Ascending aorta (tissue), 2 donors: ENCODE results near the gene HIVEP2. TPM values are rescaled to one million over a fixed set of nuclear protein-coding genes. Genes with fewer than 3 reads are reported as not detected.

Experiments
- DNase-seq, 2 donors: peaks; one replicate each; pipeline ENCODE4 v3.0.0-alpha.2; 2019; ENCODE audit warnings: low spot score in 2 of 2
- H3K27ac ChIP-seq, 2 donors: fragments of 200-600 bp; sonication (generic); one replicate each; pipeline ENCODE4 v1.5.1; 2016 to 2017; ENCODE audit warnings: mild to moderate bottlenecking in 1 of 2
- H3K27me3 ChIP-seq: fragments of 200-600 bp; sonication (generic); one replicate; pipeline ENCODE4 v1.5.1; 2017
- H3K36me3 ChIP-seq, 2 donors: fragments of 200-600 bp; sonication (generic); one replicate each; pipeline ENCODE4 v1.5.1; 2016
- H3K4me1 ChIP-seq, 2 donors: fragments of 200-600 bp; sonication (generic); one replicate each; pipeline ENCODE4 v1.5.1; 2016 to 2017; ENCODE audit warnings: mild to moderate bottlenecking in 1 of 2
- H3K4me3 ChIP-seq, 2 donors: fragments of 200-600 bp; sonication (generic); one replicate each; pipeline ENCODE4 v1.5.1; 2016 to 2017; ENCODE audit warnings: mild to moderate bottlenecking in 1 of 2
- H3K9me3 ChIP-seq, 2 donors: fragments of 200-600 bp; sonication (generic); one replicate each; pipeline ENCODE4 v1.5.1; 2016
- intact Hi-C: fragments of 100-400 bp; cut with DNase I; formaldehyde crosslinking; loops from one replicate; pipeline ENCODE4 v1.15.1; 2023
- total RNA-seq: library from RNA; depleted of rRNA; stranded (reverse); fragments of >200 nt; gene quantifications from one replicate; pipeline ENCODE4 v1.1.0, GENCODE V29; 2016
- TF ChIP-seq, protein P1 (sequence below), 3 experiments: fragments of 200-600 bp in 2 of 3; fragments of 450-650 bp in 1 of 3; sonication (generic) in 2 of 3; IDR thresholded peaks; one replicate each; pipeline ENCODE4 v1.5.1; 2016 to 2019; ENCODE audit warnings: antibody characterized with exemption in 3 of 3, mild to moderate bottlenecking in 1 of 3, moderate library complexity in 1 of 3

The HIVEP2 gene
- total RNA-seq, 1 donor from 2014 or later, result 14.5 TPM

DNA sequence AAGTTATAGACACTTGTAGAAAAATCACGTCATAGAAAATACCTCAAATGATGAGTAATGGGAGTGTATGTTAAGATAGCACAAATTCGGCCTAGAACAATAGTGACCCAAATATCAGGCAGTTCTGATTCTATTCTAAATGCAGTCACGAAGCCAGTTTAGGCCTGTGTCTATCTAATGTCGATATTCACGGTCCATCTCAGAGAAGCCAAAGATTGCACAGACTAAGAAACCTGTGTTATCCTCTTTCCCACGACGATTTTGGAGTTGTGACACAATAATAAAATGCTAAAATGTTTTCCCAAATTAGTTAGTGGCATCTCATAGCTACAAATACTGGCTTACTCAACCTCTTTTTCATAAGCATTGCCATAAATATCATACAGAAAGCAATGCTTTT lies 4.0 kb downstream of the HIVEP2 start:
- Histone ChIP-seq H3K27ac (no peak overlapping the region), H3K27me3 (no peaks in the 10 kb centered on the region), H3K9me3 (no peaks in the 10 kb centered on the region), H3K4me3 (no peak overlapping the region), H3K4me1 (peaks cover 6 to 17% of the 10 kb centered on the region in 2 donors), H3K36me3 (no peaks in the 10 kb centered on the region)
- DNase-seq, result no peak
- TF ChIP-seq, protein P1, sequence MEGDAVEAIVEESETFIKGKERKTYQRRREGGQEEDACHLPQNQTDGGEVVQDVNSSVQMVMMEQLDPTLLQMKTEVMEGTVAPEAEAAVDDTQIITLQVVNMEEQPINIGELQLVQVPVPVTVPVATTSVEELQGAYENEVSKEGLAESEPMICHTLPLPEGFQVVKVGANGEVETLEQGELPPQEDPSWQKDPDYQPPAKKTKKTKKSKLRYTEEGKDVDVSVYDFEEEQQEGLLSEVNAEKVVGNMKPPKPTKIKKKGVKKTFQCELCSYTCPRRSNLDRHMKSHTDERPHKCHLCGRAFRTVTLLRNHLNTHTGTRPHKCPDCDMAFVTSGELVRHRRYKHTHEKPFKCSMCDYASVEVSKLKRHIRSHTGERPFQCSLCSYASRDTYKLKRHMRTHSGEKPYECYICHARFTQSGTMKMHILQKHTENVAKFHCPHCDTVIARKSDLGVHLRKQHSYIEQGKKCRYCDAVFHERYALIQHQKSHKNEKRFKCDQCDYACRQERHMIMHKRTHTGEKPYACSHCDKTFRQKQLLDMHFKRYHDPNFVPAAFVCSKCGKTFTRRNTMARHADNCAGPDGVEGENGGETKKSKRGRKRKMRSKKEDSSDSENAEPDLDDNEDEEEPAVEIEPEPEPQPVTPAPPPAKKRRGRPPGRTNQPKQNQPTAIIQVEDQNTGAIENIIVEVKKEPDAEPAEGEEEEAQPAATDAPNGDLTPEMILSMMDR (IDR thresholded peaks at IDR 0.05), result no peak
- intact Hi-C loops, result no loop called here

DNA sequence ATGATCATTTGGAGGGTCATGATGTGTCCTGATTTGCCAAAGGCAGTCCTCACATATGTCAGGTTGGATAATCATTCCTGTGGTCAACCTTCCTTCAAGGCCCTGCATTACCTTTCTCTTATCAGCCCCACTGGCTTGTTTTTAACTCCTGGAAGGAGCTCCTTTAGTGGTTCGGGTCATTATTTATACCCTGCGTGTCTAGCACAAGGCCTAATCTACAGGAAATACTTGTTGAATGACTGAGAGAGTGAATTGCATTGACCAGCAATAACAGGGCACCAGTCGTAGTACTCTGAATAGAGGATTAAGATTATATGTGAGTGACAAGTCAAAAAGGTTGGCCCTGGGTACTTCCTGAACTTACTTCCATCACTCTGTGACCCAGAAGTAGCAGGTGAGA lies 4.5 kb downstream of the HIVEP2 start:
- H3K27me3 ChIP-seq, result no peaks in the 10 kb centered on the region
- no peak for DNase-seq
- intact Hi-C loops, result no loop called here
- H3K4me1 ChIP-seq, result peaks cover 6 to 17% of the 10 kb centered on the region in 2 donors
- H3K36me3 ChIP-seq, result no peaks in the 10 kb centered on the region
- H3K9me3 ChIP-seq, result no peaks in the 10 kb centered on the region
- H3K27ac ChIP-seq, result peak overlapping the region in 1 of 2 donors; percentile 6
- TF ChIP-seq, protein P1 (IDR thresholded peaks at IDR 0.05), result no peak
- H3K4me3 ChIP-seq, result no peak overlapping the region

DNA sequence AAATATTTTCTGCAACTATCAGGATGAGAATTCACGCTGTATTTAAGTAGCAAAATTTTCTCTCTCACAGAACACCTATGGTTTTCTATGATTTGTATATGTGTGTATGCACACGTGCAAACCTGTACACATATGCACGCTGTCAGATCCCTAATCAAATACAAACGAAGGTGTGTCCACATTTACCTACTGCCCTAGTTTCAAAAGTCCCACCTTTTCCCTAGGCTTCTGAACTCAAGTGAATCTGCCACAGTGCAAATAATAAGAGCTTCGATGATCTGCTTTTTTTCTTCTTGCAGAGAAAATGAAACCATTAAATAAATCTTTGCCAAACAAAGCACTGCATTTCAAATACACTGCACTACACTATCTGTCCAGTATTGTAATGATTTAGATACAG lies 6.5 kb downstream of the HIVEP2 start:
- H3K36me3 ChIP-seq, result no peaks in the 10 kb centered on the region
- intact Hi-C loops, result no loop called here

DNA sequence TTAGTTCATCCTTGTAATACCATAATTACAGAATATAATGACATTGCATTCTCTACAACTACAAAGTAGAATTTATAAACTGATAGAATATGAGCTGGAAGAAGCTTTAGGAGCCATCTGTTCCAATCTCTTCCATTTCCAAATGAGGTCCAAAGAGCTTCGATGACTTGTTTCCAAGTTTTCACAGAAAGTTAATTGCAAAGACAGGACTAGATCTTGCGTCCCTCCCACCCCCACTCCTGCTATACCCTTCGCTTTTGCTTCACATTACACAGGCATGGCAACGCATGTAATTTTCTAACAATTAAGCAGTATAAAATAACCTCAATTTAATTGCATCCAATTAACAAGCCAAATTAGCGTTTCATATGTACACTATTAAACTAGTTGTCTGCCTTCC lies 7.0 kb downstream of the HIVEP2 start:
- TF ChIP-seq, protein P1 (IDR thresholded peaks at IDR 0.05), result no peak
- H3K4me1 ChIP-seq, result peaks cover under 1 to 12% of the 10 kb centered on the region in 2 donors
- intact Hi-C loops, result no loop called here

More for the DNA sequence above, 6.5 kb downstream of the HIVEP2 start:
- H3K4me1 ChIP-seq, result peaks cover 6 to 17% of the 10 kb centered on the region in 2 donors
- H3K27ac ChIP-seq, result no peak overlapping the region
- no peaks in the 10 kb centered on the region for H3K27me3 ChIP-seq
- H3K9me3 ChIP-seq, result no peaks in the 10 kb centered on the region
- TF ChIP-seq, protein P1 (IDR thresholded peaks at IDR 0.05), result no peak
- DNase-seq, result no peak
- no peak overlapping the region for H3K4me3 ChIP-seq

DNA sequence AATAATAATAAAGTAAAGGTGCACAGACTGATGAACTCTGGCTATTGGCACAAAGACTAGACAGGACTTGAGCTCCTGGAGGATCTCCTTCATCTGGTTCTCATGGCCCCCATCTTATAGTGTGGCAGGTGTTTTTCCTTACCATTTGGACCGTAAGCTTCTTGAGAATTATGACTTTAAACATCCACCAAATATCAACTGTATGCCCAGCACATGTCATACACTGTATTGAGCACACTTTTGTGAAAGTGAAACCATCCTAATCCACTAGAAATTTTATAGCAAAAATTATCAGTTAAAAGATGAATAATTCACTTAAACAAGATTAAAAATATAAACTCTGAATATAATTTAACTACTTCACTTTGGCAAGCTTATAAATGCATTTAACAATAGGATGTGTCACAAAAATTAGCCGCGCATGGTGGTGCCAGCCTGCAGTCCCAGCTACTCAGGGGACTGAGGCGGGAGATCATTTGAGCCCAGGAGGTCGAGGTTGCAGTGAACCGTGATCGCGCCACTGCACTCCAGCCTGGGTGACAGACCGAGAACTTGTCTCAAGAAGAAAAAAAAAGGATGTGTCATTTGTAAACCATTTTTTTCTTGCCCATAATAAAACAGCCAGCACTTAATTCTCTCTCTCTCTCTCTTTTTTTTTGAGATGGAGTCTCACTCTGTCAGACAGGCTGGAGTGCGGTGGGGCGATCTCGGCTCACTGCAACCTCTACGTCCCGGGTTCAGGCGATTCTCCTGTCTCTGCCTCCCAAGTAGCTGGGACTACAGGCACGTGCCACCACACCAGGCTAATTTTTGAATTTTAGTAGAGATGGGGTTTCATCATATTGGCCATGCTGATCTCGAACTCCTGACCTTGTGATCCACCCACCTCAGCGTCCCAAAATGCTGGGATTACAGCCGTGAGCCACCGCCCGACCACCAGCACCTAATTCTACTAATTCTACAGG lies 9.1 kb downstream of the HIVEP2 start:
- Histone ChIP-seq H3K4me3 (no peak overlapping the region), H3K9me3 (no peaks in the 10 kb centered on the region), H3K27ac (no peak overlapping the region), H3K36me3 (no peaks in the 10 kb centered on the region), H3K4me1 (peaks cover 0 to 7% of the 10 kb centered on the region in 2 donors), H3K27me3 (no peaks in the 10 kb centered on the region)
- TF ChIP-seq, protein P1 (IDR thresholded peaks at IDR 0.05), result no peak
- DNase-seq, result no peak
- intact Hi-C loops, result no loop called here

More for the DNA sequence above, 7.0 kb downstream of the HIVEP2 start:
- no peak overlapping the region for H3K27ac ChIP-seq
- H3K4me3 ChIP-seq, result no peak overlapping the region
- no peak for DNase-seq
- no peaks in the 10 kb centered on the region for H3K36me3 ChIP-seq
- H3K9me3 ChIP-seq, result no peaks in the 10 kb centered on the region
- no peaks in the 10 kb centered on the region for H3K27me3 ChIP-seq
